HFF-Myc (cell line): ENCODE measurements around the gene PIGN.

Experiments
- DNase-seq: peaks from one replicate; pipeline ENCODE4 v3.0.0-alpha.2; 2011; ENCODE audit warnings: low read depth; ENCODE audit errors: extremely low read depth
- H3K4me3 ChIP-seq: replicated peaks from 2 replicates; pipeline ENCODE4 v1.5.1; 2011; ENCODE audit warnings: low read depth, mild to moderate bottlenecking, control low read depth, low read length
- CTCF ChIP-seq: IDR thresholded peaks from 2 replicates; pipeline ENCODE4 v1.5.1; 2012; ENCODE audit warnings: mild to moderate bottlenecking, low read depth, low read length, control low read depth; ENCODE audit errors: missing control alignments

The PIGN gene

DNA sequence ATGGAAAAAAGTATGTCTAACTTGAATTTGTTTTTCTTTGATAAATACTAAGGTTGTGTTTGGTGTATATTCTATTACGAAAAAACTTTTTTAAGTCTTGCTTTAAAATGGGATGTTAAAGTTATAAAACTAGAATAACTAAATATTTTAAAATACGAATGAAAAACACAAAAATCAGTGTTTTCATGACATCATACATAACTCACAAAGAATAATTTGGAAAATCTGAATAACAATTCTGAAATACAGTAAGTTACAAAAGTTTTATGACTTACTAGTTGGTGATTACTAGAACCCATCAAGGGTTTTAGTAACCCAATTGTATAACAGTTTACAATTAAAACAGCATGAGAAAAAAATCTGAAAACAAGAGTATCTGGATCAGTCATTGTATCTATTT is 61.2 kb downstream of the PIGN start:
- no peak for TF ChIP-seq CTCF
- no peak for DNase-seq

DNA sequence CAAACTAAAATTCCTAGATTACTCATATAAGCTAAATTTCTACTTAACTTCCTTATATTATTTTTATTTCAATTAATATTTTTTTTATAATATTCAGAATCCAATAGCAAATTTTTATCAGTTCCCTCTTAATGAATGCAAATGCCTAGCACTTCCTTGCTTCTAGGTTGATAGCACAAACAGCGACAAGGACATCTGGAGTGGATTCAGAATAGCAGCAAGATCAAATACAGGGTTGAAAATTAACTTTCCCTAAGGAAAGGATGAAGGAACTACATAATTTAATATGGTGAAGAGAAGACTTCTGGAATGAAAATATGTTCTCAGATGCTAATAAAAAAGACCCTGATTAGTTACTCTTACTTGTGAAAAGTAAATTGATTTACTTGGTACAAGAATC is 64.5 kb downstream of the PIGN start:
- TF ChIP-seq CTCF: no peak

More for the DNA sequence above, 61.2 kb downstream of the PIGN start:
- no peak overlapping the region for H3K4me3 ChIP-seq

DNA sequence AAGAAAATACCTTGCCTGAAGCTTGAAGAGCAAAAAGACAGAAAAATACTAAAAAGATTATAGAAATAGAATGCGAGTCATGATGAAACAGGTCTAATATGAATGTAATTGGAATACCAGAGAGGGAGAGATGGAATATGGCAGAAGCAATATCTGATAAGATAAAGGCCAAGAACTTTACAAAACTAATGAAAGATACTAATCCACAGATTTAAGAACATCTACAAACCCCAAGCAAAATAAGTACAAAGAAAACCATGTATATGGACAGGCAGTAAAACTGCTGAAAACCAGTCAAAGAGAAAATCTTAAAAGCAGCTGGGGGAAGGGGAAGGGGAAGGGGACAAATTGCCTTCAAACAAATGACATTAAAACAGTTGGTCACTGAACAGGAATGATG is 67.0 kb downstream of the PIGN start:
- no peak for DNase-seq
- TF ChIP-seq CTCF: no peak
- H3K4me3 ChIP-seq: no peak overlapping the region

More for the DNA sequence above, 64.5 kb downstream of the PIGN start:
- H3K4me3 ChIP-seq: no peak overlapping the region
- DNase-seq: no peak

DNA sequence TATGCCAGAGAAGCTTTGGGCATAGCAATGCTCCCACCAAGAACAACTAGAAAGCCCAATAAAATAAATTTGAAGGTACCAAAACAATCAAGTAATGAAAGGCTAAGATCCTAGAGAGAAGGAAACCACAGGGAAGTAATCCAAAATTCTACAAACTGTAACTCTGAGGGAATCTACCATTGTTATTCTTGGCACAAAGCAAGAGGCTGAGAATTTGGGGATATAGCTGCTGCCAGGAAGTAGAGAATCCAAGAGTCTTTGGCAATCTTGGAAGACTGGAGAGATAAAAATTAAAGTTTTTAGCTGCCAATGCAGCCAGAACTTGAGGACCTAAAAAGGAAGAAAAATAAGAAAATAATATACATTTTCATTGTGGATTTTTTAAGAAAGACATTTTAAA is 68.5 kb downstream of the PIGN start:
- DNase-seq: no peak
- no peak for TF ChIP-seq CTCF
- H3K4me3 ChIP-seq: no peak overlapping the region

GRCh38 chr18:62109676-62110075 is 77.2 kb downstream of the PIGN start:
- H3K4me3 ChIP-seq: no peak overlapping the region
- no peak for DNase-seq
- no peak for TF ChIP-seq CTCF

DNA sequence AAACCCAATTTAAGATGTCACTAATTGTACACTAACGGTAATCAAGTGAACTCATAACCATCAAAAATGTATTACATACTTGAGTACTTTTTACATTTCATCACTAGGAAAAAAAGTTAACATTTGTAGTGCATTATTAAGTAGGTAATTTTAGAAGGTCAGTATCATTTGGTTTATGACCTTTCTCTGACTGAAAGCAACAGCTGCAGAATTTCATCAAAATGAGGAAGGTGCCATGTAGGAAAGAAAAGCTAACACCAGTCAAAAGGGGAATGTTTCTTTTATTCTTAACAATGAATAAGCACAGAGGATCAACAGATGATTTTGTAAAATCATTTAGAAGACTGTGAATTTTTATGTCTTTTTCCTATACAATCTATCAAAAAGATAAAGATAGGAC is 79.0 kb downstream of the PIGN start:
- DNase-seq: no peak
- H3K4me3 ChIP-seq: no peak overlapping the region
- TF ChIP-seq CTCF: no peak

GRCh38 chr18:62106271-62106670 is 80.6 kb downstream of the PIGN start:
- DNase-seq: no peak
- no peak overlapping the region for H3K4me3 ChIP-seq
- TF ChIP-seq CTCF: no peak
